T-helper 17 cell (primary cell): ENCODE data around the gene MMP14. TPM values are rescaled to one million over a fixed set of nuclear protein-coding genes. Genes with fewer than 3 reads are reported as not detected.
"Not testable (repeated sequence)": the region's sequence is repeated elsewhere in the genome, so short reads cannot be mapped to it uniquely, and the experiment has no call there.

Source experiments
- ATAC-seq: fragments of 150-1000 bp; cut with Tn5 transposase; 2 replicates; pipeline ENCODE4 v1.10.0; 2021; ENCODE audit warnings: mild to moderate bottlenecking, moderate library complexity
- DNase-seq, 3 donors: peaks; one replicate each; pipeline versions ENCODE4 v3.0.0 to v3.0.0-alpha.2; 2020 to 2021
- H3K9me3 ChIP-seq: one replicate; pipeline ENCODE4 v1.7.0; 2013; ENCODE audit warnings: low read length, mild to moderate bottlenecking; ENCODE audit not compliant: control insufficient read depth, poor library complexity, severe bottlenecking
- H3K27ac Mint-ChIP-seq: one replicate; pipeline ENCODE4 v1.8.0; 2022; ENCODE audit warnings: mild to moderate bottlenecking, moderate library complexity, mixed read lengths
- H3K27me3 Mint-ChIP-seq: one replicate; pipeline ENCODE4 v1.8.0; 2022; ENCODE audit warnings: mixed read lengths
- H3K36me3 Mint-ChIP-seq: one replicate; pipeline ENCODE4 v1.8.0; 2022; ENCODE audit warnings: low read depth, mixed read lengths
- H3K4me1 Mint-ChIP-seq: one replicate; pipeline ENCODE4 v1.8.0; 2022; ENCODE audit warnings: mild to moderate bottlenecking, mixed read lengths
- H3K4me3 Mint-ChIP-seq: one replicate; pipeline ENCODE4 v1.8.0; 2022; ENCODE audit warnings: mild to moderate bottlenecking, moderate library complexity, mixed read lengths
- total RNA-seq, 4 donors: library from RNA in 2 of 4; stranded (reverse) in 2 of 4; gene quantifications; one replicate each; pipeline ENCODE4 v1.2.3 and lab custom pipeline; 2022 to 2026

MMP14 gene
- total RNA-seq (1 to 10 TPM in 1 of 2 donors, under 1 TPM in 1; 0.85 to 1.0 TPM), total RNA-seq (lab: John Stamatoyannopoulos, UW) (0.81 to 1.7 reads per million in 2 donors)

GRCh38 chr14:22836301-22837113, at the start of gene MMP14:
MMP14 (plus strand) TSS chr14:22836585; CDS start chr14:22836818, 233 bp downstream.
- H3K27me3 Mint-ChIP-seq: peaks cover 37% of the 10 kb centered on the region
- no peak for DNase-seq
- no peak for ATAC-seq
- no peaks in the 10 kb centered on the region for H3K9me3 ChIP-seq
- H3K36me3 Mint-ChIP-seq: peaks cover 10% of the 10 kb centered on the region
- H3K4me1 Mint-ChIP-seq: peaks cover 17% of the 10 kb centered on the region
- peak within 1 kb of the TSS; percentile 49 for H3K27ac Mint-ChIP-seq
- H3K4me3 Mint-ChIP-seq: peak within 1 kb of the TSS; percentile 89

- Mint-ChIP-seq H3K4me3 (no peak overlapping the region), H3K27ac (no peak overlapping the region)
These were observed 49.7 kb upstream of the MMP14 start for GRCh38 chr14:22786685-22787084.

GRCh38 chr14:22791301-22791700, 45.1 kb upstream of the MMP14 start:
- ATAC-seq: no peak
- Mint-ChIP-seq H3K36me3 (peaks cover 2% of the 10 kb centered on the region), H3K4me1 (peaks cover 4% of the 10 kb centered on the region), H3K4me3 (no peak overlapping the region), H3K27me3 (peaks cover 15% of the 10 kb centered on the region), H3K27ac (no peak overlapping the region)
- no peak for DNase-seq
- H3K9me3 ChIP-seq: no peaks in the 10 kb centered on the region

More at GRCh38 chr14:22786685-22787084, 49.7 kb upstream of the MMP14 start:
- Mint-ChIP-seq H3K36me3 (no peaks in the 10 kb centered on the region), H3K4me1 (peaks cover 4% of the 10 kb centered on the region), H3K27me3 (no peaks in the 10 kb centered on the region)
- DNase-seq: no peak
- ATAC-seq: no peak
- H3K9me3 ChIP-seq: no peaks in the 10 kb centered on the region

GRCh38 chr14:22792158-22792557, 44.2 kb upstream of the MMP14 start:
- Mint-ChIP-seq H3K4me1 (peaks cover 4% of the 10 kb centered on the region), H3K27ac (no peak overlapping the region), H3K27me3 (peaks cover 22% of the 10 kb centered on the region), H3K4me3 (no peak overlapping the region), H3K36me3 (peaks cover 2% of the 10 kb centered on the region)
- ATAC-seq (no peak), DNase-seq (no peak)
- no peaks in the 10 kb centered on the region for H3K9me3 ChIP-seq

- H3K4me3 Mint-ChIP-seq, H3K36me3 Mint-ChIP-seq, H3K9me3 ChIP-seq, H3K4me1 Mint-ChIP-seq, ATAC-seq, H3K27ac Mint-ChIP-seq, DNase-seq: not testable (repeated sequence)
- peaks cover 36% of the 10 kb centered on the region for H3K27me3 Mint-ChIP-seq
These were observed 42.8 kb upstream of the MMP14 start for GRCh38 chr14:22793550-22793949.

GRCh38 chr14:22793976-22794375, 42.4 kb upstream of the MMP14 start:
- H3K4me1 Mint-ChIP-seq: peaks cover 4% of the 10 kb centered on the region
- peaks cover 3% of the 10 kb centered on the region for H3K36me3 Mint-ChIP-seq
- no peak overlapping the region for H3K27ac Mint-ChIP-seq
- H3K9me3 ChIP-seq: no peaks in the 10 kb centered on the region
- H3K27me3 Mint-ChIP-seq: peaks cover 40% of the 10 kb centered on the region
- DNase-seq (no peak), ATAC-seq (no peak)
- no peak overlapping the region for H3K4me3 Mint-ChIP-seq

GRCh38 chr14:22794551-22794951, 41.8 kb upstream of the MMP14 start:
- Mint-ChIP-seq H3K36me3 (peaks cover 5% of the 10 kb centered on the region), H3K4me1 (peaks cover 4% of the 10 kb centered on the region), H3K27me3 (peaks cover 45% of the 10 kb centered on the region), H3K4me3 (no peak overlapping the region), H3K27ac (no peak overlapping the region)
- peak; percentile 54 for ATAC-seq
- no peaks in the 10 kb centered on the region for H3K9me3 ChIP-seq
- no peak for DNase-seq

GRCh38 chr14:22796087-22796707, 40.2 kb upstream of the MMP14 start:
- no peak for ATAC-seq
- H3K36me3 Mint-ChIP-seq: peaks cover 15% of the 10 kb centered on the region
- H3K4me3 Mint-ChIP-seq: no peak overlapping the region
- H3K27me3 Mint-ChIP-seq: peaks cover 58% of the 10 kb centered on the region
- H3K27ac Mint-ChIP-seq: no peak overlapping the region
- H3K9me3 ChIP-seq: no peaks in the 10 kb centered on the region
- H3K4me1 Mint-ChIP-seq: peaks cover 2% of the 10 kb centered on the region
- DNase-seq: no peak

GRCh38 chr14:22797017-22797917, 39.1 kb upstream of the MMP14 start:
- no peaks in the 10 kb centered on the region for H3K9me3 ChIP-seq
- H3K36me3 Mint-ChIP-seq: peaks cover 16% of the 10 kb centered on the region
- H3K27ac Mint-ChIP-seq: no peak overlapping the region
- ATAC-seq (no peak), DNase-seq (no peak)
- no peak overlapping the region for H3K4me3 Mint-ChIP-seq
- peaks cover 69% of the 10 kb centered on the region for H3K27me3 Mint-ChIP-seq
- H3K4me1 Mint-ChIP-seq: no peaks in the 10 kb centered on the region

GRCh38 chr14:22798528-22798927, 37.9 kb upstream of the MMP14 start:
- no peaks in the 10 kb centered on the region for H3K9me3 ChIP-seq
- ATAC-seq: no peak
- H3K27me3 Mint-ChIP-seq: peaks cover 79% of the 10 kb centered on the region
- peaks cover 22% of the 10 kb centered on the region for H3K36me3 Mint-ChIP-seq
- H3K4me1 Mint-ChIP-seq: no peaks in the 10 kb centered on the region
- H3K4me3 Mint-ChIP-seq: no peak overlapping the region
- no peak for DNase-seq
- no peak overlapping the region for H3K27ac Mint-ChIP-seq

GRCh38 chr14:22800346-22800745, 36.0 kb upstream of the MMP14 start:
- no peak overlapping the region for H3K27ac Mint-ChIP-seq
- no peaks in the 10 kb centered on the region for H3K4me1 Mint-ChIP-seq
- ATAC-seq (no peak), DNase-seq (no peak)
- H3K36me3 Mint-ChIP-seq: peaks cover 22% of the 10 kb centered on the region
- peaks cover 90% of the 10 kb centered on the region for H3K27me3 Mint-ChIP-seq
- H3K9me3 ChIP-seq: no peaks in the 10 kb centered on the region
- no peak overlapping the region for H3K4me3 Mint-ChIP-seq

GRCh38 chr14:22801716-22802115, 34.7 kb upstream of the MMP14 start:
- H3K4me1 Mint-ChIP-seq: no peaks in the 10 kb centered on the region
- H3K4me3 Mint-ChIP-seq: no peak overlapping the region
- ATAC-seq (no peak), DNase-seq (no peak)
- H3K36me3 Mint-ChIP-seq: peaks cover 20% of the 10 kb centered on the region
- no peaks in the 10 kb centered on the region for H3K9me3 ChIP-seq
- H3K27ac Mint-ChIP-seq: no peak overlapping the region
- peaks cover 79% of the 10 kb centered on the region for H3K27me3 Mint-ChIP-seq
